Endothelial cell of umbilical vein (primary cell): ENCODE results near the gene DTNA. TPM values are rescaled to one million over a fixed set of nuclear protein-coding genes. Genes with fewer than 3 reads are reported as not detected.

Experiments
- BruUV-seq: library from RNA; stranded (reverse); fragments of 400-500 nt; replicated peaks from 2 replicates; lab custom pipeline; 2021; lab: Mats Ljungman, UMichigan
- CTCF ChIA-PET: fragments of 300-600, 350-600 bp; sonication (Branson Sonifier 250); formaldehyde crosslinking; loops from one replicate; lab custom pipeline; 2021; ENCODE audit warnings: antibody characterized with exemption, inconsistent platforms; lab: Charles Lee
- POLR2A ChIA-PET: fragments of 300-600, 350-600 bp; sonication (Branson Sonifier 250); formaldehyde crosslinking; loops from one replicate; lab custom pipeline; 2021; ENCODE audit warnings: antibody characterized with exemption, inconsistent platforms; lab: Charles Lee
- DNase-seq: peaks from one replicate; pipeline ENCODE4 v3.0.0-alpha.2; 2011; ENCODE audit warnings: low read depth, low spot score
- FAIRE-seq: peaks from 2 replicates; lab custom pipeline; 2011; peaks lifted over from hg19 to GRCh38; lab: Jason Lieb, UNC
- H2AFZ ChIP-seq: 2 replicates; pipeline ENCODE4 v1.6.0; 2012; ENCODE audit warnings: low read depth, low read length, control low read depth, inconsistent platforms
- H3K27ac ChIP-seq: 2 replicates; pipeline ENCODE4 v1.5.1; 2011; ENCODE audit warnings: low read depth, mild to moderate bottlenecking, control low read depth, low read length, moderate library complexity; ENCODE audit not compliant: insufficient read depth
- H3K27me3 ChIP-seq, 2 experiments: 2 replicates each; pipeline versions ENCODE4 v1.6.0 to v1.6.1; 2011; ENCODE audit warnings: low read length in 2 of 2, mixed read lengths in 1 of 2; ENCODE audit not compliant: control insufficient read depth in 2 of 2, insufficient read depth in 2 of 2
- H3K36me3 ChIP-seq, 2 experiments: 2 replicates in 1 of 2; 3 replicates in 1 of 2; pipeline ENCODE4 v1.5.1; 2011; ENCODE audit warnings: low read length in 2 of 2, mild to moderate bottlenecking in 1 of 2, moderate library complexity in 1 of 2; ENCODE audit not compliant: control insufficient read depth in 2 of 2, insufficient read depth in 2 of 2; ENCODE audit errors: extremely low read depth in 1 of 2
- H3K4me1 ChIP-seq: 3 replicates; pipeline ENCODE4 v1.5.1; 2011; ENCODE audit warnings: mild to moderate bottlenecking, low read length; ENCODE audit not compliant: control insufficient read depth, insufficient read depth; ENCODE audit errors: extremely low read depth
- H3K4me2 ChIP-seq: 2 replicates; pipeline ENCODE4 v1.6.1; 2011; ENCODE audit warnings: low read length, control low read depth, mixed read lengths; ENCODE audit not compliant: insufficient read depth
- H3K4me3 ChIP-seq, 3 experiments: fragments of 200-600 bp in 1 of 3; sonication (generic), shearing (Covaris generic) in 1 of 3; replicated peaks in 1 of 3; 2 replicates each; pipeline ENCODE4 v1.5.1; 2011 to 2016; ENCODE audit warnings: control low read depth in 3 of 3, low read length in 3 of 3, mild to moderate bottlenecking in 2 of 3, inconsistent platforms in 1 of 3, low read depth in 1 of 3, moderate library complexity in 1 of 3; ENCODE audit not compliant: insufficient read depth in 1 of 3
- H3K79me2 ChIP-seq: 2 replicates; pipeline ENCODE4 v1.6.0; 2012; ENCODE audit warnings: low read length, inconsistent platforms; ENCODE audit not compliant: control insufficient read depth, insufficient read depth
- H3K9ac ChIP-seq: replicated peaks from 2 replicates; pipeline ENCODE3; 2011; ENCODE audit warnings: low read length, control low read depth; ENCODE audit not compliant: insufficient read depth; ENCODE audit errors: extremely low read depth
- H3K9me1 ChIP-seq: replicated peaks from 3 replicates; pipeline ENCODE4 v1.6.0; 2011; ENCODE audit warnings: mild to moderate bottlenecking, low read length; ENCODE audit not compliant: control insufficient read depth, insufficient read depth; ENCODE audit errors: extremely low read depth
- H3K9me3 ChIP-seq: replicated peaks from 2 replicates; pipeline ENCODE4 v1.5.1; 2012; ENCODE audit warnings: low read length, inconsistent platforms; ENCODE audit not compliant: control insufficient read depth, insufficient read depth
- H4K20me1 ChIP-seq: replicated peaks from 2 replicates; pipeline ENCODE3; 2011; ENCODE audit warnings: mild to moderate bottlenecking, low read length; ENCODE audit not compliant: control insufficient read depth, insufficient read depth; ENCODE audit errors: extremely low read depth
- EZH2 ChIP-seq: IDR thresholded peaks from 2 replicates; pipeline ENCODE4 v1.6.1; 2012; ENCODE audit warnings: borderline replicate concordance, low read depth, mild to moderate bottlenecking, moderate library complexity, low read length, inconsistent platforms; ENCODE audit not compliant: severe bottlenecking
- FOS ChIP-seq: IDR thresholded peaks from 2 replicates; pipeline ENCODE4 v1.6.1; 2011; ENCODE audit warnings: mild to moderate bottlenecking, low read length, moderate library complexity, borderline replicate concordance; ENCODE audit not compliant: insufficient read depth
- GATA2 ChIP-seq: IDR thresholded peaks from 2 replicates; pipeline ENCODE4 v1.7.0; 2011; ENCODE audit warnings: low read depth, mild to moderate bottlenecking, moderate library complexity, mixed read lengths, low read length; ENCODE audit not compliant: insufficient read length, insufficient read depth
- JUN ChIP-seq: IDR thresholded peaks from 2 replicates; pipeline ENCODE4 v1.6.1; 2011; ENCODE audit warnings: borderline replicate concordance, low read depth; ENCODE audit not compliant: insufficient read length, insufficient read depth
- MYC ChIP-seq: IDR thresholded peaks from one replicate; pipeline ENCODE4 v1.6.1; 2011; ENCODE audit warnings: mild to moderate bottlenecking, low read depth, low read length
- POLR2A ChIP-seq: IDR thresholded peaks from 2 replicates; pipeline ENCODE4 v1.6.1; 2012; ENCODE audit warnings: low read depth, mild to moderate bottlenecking, control low read depth, low read length
- POLR2AphosphoS5 ChIP-seq: IDR thresholded peaks from 2 replicates; pipeline ENCODE4 v1.6.1; 2012; ENCODE audit warnings: low read depth, mild to moderate bottlenecking, control low read depth, low read length, moderate library complexity; ENCODE audit not compliant: insufficient read depth
- dilution Hi-C: fragments of 300-500 bp; cut with MboI; formaldehyde crosslinking; loops from one replicate; pipeline ENCODE4 v1.15.0; 2019; ENCODE audit warnings: low sequenced_read_pairs; ENCODE audit not compliant: extremely low pct_ligation_motif_present
- intact Hi-C: fragments of 100-400 bp; cut with micrococcal nuclease; formaldehyde crosslinking; loops from one replicate; pipeline ENCODE4 v1.10.0; 2022
- polyA plus RNA-seq, 4 experiments: library from polyadenylated mRNA; depleted of rRNA in 3 of 4; stranded (reverse) in 3 of 4; unstranded in 1 of 4; fragments of >200 nt; gene quantifications; 2 replicates each; pipeline versions ENCODE4 v1.2.1 to v1.2.3, GENCODE V29; 2011 to 2012; ENCODE audit warnings: missing spikeins in 1 of 4
- total RNA-seq: library from RNA; stranded (reverse); gene quantifications from 2 replicates; pipeline ENCODE4 v1.2.3, GENCODE V29; 2021
- TF ChIP-seq, protein P1 (sequence below): IDR thresholded peaks from 2 replicates; pipeline ENCODE4 v1.6.1; 2011; ENCODE audit not compliant: insufficient read depth, insufficient read length
- TF ChIP-seq, protein P2 (sequence below), 2 donors: IDR thresholded peaks; 1 replicate in 1 of 2; 2 replicates in 1 of 2; pipeline ENCODE4 v1.5.1; 2011; ENCODE audit warnings: low read length in 2 of 2, mild to moderate bottlenecking in 2 of 2, moderate library complexity in 2 of 2, control low read depth in 1 of 2, inconsistent platforms in 1 of 2, low read depth in 1 of 2; ENCODE audit not compliant: insufficient read depth in 1 of 2; ENCODE audit errors: extremely low read depth in 1 of 2

Gene DTNA
- total and polyA plus RNA-seq, 2 donors (not counting 3 experiments of a cell fraction or from before 2014, with no cell fraction given) = 6.6 to 15.3 TPM

DNA sequence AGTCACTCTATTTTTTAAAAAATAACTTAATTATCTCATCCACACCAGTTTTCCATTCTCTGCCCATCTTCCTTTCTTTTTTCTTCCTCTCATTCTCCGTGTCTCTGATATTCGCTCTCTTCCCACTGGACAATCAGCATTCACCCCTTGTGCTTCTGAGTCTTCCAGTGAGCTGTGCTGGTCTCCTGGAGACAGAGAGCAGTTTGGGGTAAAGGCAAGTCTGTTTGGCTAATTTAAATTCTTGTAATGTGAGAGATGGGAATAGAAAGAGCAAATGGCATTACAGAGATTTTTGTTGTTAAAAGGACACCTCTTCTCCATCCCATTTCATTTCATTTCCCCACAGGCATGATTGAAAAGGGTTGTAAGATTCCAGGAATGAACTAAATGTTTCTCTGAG, 107.5 kb downstream of the DTNA start:
- BruUV-seq = no TSS peak
- intact Hi-C loops (no loop called here), dilution Hi-C loops (no loop called here)
- ChIA-PET CTCF (no interaction called here), POLR2A (no interaction called here)
- Histone ChIP-seq H3K27ac (no peak overlapping the region), H3K9me3 (no peaks in the 10 kb centered on the region), H2AFZ (no peak overlapping the region), H3K79me2 (no peaks in the 10 kb centered on the region), H3K36me3 (no peaks in the 10 kb centered on the region), H3K4me1 (no peaks in the 10 kb centered on the region), H4K20me1 (no peaks in the 10 kb centered on the region), H3K4me3 (no peak overlapping the region), H3K9me1 (no peaks in the 10 kb centered on the region), H3K4me2 (no peak overlapping the region), H3K27me3 (no peaks in the 10 kb centered on the region), H3K9ac (no peak overlapping the region)
- TF ChIP-seq POLR2A (no peak), JUN (no peak), EZH2 (no peak), GATA2 (no peak), POLR2AphosphoS5 (no peak), MYC (no peak), FOS (no peak)
- TF ChIP-seq, protein P1, sequence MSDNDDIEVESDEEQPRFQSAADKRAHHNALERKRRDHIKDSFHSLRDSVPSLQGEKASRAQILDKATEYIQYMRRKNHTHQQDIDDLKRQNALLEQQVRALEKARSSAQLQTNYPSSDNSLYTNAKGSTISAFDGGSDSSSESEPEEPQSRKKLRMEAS = no peak
- TF ChIP-seq, protein P2, sequence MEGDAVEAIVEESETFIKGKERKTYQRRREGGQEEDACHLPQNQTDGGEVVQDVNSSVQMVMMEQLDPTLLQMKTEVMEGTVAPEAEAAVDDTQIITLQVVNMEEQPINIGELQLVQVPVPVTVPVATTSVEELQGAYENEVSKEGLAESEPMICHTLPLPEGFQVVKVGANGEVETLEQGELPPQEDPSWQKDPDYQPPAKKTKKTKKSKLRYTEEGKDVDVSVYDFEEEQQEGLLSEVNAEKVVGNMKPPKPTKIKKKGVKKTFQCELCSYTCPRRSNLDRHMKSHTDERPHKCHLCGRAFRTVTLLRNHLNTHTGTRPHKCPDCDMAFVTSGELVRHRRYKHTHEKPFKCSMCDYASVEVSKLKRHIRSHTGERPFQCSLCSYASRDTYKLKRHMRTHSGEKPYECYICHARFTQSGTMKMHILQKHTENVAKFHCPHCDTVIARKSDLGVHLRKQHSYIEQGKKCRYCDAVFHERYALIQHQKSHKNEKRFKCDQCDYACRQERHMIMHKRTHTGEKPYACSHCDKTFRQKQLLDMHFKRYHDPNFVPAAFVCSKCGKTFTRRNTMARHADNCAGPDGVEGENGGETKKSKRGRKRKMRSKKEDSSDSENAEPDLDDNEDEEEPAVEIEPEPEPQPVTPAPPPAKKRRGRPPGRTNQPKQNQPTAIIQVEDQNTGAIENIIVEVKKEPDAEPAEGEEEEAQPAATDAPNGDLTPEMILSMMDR (IDR thresholded peaks at IDR 0.05; ENCODE audit: extremely low read depth in 1 of 2, insufficient read depth in 1 of 2, low read depth in 1 of 2, low read length in 2 of 2) = no peak
- no peak for DNase-seq
- no peak for FAIRE-seq
